Middle frontal gyrus (tissue), 1 donor: ENCODE measurements around the gene ABI3BP.

Experiments used
- DNase-seq: peaks from one replicate; pipeline ENCODE4 v3.0.0-alpha.2; 2015; ENCODE audit warnings: low spot score; ENCODE audit errors: extremely low spot score

The ABI3BP gene

DNA sequence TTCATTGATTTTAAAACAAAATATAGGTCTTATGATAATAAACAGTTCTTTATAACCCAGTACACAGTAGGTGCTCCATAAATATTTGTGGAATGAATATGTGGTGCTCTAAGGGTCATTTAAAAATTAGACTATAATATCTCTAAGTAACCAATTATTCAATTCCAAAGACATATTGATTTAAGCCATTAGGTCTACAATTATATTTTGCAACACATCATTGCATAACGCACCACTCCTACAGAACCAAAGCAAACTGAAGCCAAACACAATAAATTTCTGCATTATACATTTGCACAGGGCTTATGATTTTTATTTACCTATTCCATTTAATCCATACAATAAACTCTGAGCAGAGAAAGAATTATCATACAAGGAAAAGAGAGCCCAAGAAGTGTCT lies 104.3 kb downstream of the ABI3BP start:
- no peak for DNase-seq

DNA sequence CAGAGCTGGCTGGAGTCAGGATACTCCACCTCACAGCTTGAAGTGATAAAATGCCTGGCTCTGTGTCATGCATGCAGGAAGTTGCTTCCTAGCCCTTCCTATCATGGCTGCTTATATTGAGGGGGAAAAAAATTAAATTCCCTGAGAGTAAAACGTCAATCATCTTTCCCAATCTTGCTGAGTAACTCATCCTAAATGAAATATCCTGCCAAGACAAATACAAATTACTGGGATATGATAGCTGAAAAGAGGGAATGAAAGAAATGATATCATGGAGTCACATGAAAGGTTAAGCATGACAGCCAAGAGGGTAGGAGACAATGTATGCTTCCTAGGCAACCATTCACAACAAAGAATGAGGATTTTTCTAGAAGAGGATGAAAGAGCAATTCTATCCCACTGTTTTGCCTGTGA lies 110.6 kb downstream of the ABI3BP start:
- no peak for DNase-seq

DNA sequence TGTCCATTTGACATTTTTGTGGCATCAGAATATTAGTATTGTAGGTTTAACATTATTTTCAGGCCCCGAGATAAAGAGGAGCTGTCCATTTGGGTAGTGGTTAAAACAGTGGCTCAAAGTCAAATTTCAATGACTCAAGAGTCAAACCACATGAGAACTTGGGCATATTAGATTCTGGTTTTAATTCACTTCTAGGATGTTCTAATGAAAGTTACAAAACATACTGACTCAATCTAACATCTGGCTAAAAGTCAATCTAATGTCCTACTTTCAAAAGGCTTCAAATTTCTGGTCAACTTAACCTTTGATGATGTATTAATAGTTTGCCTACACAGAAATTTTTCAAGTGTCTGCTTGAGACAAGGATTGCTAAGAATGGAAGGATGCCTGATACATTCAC lies 112.4 kb downstream of the ABI3BP start:
- no peak for DNase-seq

DNA sequence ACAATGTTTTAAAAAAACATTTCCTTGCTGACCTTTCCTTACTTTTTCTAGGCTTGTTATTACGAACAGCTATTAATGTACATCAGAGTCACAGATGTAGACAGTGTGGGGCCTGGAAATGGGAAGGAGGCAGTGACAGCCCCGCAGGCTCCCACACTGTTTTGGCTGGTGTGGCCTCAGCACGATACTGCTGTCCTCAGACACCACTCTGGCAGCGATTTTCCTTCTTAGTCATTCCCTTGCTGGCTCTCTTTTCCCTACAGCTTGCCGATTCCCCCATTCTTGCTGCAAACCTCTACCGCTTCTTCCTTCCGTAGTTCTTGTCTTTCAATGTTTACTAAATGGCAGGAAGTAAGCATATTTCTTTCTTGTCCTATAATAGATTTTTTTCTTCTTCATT lies 113.1 kb downstream of the ABI3BP start:
- no peak for DNase-seq

DNA sequence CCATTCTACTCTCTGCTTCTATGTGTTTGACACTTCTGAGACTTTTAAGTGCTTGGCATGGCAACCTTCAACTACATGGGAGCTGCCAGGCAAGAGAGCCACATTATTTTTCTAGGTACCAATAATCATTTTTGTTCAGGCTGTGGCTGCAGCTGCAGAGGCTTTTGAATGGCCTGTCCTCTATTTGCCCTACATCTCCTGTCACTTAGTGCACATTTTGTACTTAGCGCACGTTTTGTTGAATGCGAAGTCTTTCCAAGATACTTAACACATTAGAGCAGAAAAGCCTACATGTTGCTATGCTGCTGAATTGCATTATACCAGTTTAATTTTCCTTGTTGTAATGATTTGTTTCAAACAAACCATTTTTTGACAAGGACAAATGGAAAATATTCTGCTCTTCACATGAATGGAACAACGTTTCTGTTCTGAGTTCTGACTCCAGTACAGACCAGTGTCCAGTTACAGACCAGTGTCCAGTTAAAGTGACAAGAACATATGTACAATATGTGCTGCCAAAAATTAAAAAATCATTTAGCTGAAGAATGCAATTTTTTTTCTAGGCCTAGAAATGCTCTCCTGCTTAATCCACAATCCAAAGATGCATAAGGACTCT lies 113.9 kb downstream of the ABI3BP start:
- DNase-seq: no peak

DNA sequence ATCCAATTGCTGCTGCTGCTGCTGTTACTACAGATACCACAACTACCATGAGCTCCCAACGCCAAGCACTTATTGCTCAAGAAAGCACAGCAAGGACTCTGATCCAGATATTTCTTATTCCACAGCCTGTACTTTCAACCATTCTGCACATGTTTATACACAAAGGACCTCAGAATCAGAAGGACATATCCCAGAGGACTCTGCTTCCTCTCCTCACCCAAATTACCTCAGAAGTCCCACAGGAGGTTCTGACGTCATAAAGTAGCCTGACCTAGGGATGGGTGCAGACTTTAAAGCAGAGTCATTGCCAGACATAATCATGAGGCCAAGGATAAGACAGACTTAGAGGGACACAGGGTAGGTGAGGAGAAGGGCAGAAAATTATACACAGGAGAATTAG lies 115.9 kb downstream of the ABI3BP start:
- no peak for DNase-seq

DNA sequence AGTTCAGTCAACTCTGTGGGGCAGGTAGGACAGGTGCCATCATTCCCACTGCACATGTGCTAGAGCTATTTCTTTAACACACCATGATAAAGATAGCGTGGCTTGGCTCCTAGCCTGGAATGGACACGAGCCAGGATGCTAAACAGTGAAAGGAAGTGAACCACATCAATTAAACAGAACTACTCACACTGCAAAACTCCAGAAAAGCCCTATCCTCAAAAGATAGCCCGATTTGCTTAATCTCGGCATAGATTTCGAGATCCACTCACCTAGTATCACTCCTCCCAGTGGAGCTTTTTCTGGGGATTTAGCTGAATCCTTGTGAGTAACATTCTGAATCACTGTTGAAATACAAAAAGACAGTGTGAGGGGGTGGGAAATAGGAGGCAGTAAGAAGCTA lies 118.0 kb downstream of the ABI3BP start:
- DNase-seq: no peak

DNA sequence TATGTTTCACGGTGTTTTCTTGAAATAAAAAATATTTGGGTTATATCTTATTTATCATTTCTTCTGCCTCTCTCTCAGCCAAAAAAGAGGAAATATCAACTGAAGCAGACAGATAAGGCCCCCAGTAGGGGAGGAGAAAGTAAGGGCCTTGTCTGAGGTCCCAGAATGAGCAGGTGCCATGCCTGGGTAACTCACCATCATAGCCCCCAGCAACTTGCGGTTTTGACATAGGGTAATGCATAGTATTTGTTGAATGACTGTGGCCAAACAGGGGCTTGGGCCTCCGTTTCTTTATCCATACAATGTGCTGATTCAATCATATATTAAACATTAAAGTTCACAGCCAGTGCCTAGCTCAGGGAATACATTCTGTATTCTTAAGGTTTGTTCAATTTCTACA lies 119.6 kb downstream of the ABI3BP start:
- no peak for DNase-seq

DNA sequence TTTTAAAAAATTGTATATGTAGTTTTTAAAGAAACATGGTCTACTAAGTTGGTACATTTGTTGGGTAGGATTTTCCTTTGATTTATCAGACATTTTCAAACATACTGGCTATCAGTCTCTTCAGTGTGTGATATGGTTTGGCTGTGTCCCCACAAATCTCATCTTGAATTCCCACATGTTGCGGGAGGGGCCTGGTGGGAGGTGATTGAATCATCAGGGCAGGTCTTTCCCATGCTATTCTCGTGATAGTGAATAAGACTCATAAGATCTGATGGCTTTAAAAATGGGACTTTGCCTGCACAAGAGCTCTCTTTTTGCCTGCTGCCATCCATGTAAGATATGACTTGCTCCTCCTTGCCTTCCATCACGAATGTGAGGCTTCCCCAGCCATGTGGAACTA lies 121.9 kb downstream of the ABI3BP start:
- DNase-seq: no peak

DNA sequence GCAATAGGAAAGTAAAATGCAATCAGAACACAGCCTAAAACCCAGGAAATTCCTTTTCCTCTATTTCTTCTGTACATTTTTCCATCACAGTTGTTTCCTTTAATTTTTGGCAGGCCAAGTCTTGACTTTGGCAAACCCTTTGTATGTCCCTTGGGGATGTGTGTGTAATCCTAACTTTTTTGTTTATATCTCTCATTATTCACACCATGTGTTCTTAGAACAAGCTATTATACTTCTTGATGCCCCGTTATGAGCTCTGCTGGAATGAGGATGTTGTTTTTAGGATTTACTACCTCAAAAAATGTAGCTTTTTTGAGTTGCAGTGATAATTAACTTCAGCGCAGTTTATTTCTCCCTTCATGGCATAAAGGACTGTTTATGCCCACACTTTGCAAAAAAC lies 123.4 kb downstream of the ABI3BP start:
- DNase-seq: no peak

DNA sequence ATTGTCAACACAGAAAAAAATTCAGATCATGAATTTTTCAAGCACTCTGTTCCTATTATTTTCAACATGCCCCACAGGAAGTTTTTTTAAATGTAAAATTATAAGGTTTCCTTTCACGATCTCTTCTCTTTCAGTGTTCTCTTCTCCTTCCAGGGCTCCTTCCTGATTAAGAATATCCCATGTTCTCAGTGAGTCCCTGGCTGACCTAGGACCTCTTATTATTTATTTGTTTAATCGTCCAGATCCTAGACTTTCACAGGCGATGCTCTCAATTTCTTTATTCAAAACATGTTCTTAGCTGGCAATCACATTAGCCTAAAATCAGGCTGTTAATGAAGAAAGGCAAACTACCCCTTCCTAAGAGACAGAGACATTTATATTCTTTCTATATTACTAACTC lies 124.3 kb downstream of the ABI3BP start:
- no peak for DNase-seq

DNA sequence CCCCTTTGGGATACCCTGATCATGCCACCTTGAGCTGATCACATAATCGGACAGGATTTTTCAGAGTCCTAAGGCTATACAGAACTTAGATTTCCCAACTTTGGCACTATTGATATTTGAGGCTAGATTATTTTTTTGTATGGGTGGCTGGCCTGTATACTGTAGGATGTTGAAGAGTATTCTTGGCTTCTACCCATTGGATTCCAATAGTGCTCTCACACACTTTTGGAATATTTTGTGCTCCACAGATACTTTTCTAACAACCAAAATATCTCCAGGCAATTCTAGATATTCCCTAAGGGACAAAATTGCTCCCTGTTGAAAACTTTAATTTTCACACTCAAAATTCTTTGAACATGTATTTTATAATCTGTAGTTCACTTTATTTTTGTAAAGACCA lies 125.1 kb downstream of the ABI3BP start:
- no peak for DNase-seq

DNA sequence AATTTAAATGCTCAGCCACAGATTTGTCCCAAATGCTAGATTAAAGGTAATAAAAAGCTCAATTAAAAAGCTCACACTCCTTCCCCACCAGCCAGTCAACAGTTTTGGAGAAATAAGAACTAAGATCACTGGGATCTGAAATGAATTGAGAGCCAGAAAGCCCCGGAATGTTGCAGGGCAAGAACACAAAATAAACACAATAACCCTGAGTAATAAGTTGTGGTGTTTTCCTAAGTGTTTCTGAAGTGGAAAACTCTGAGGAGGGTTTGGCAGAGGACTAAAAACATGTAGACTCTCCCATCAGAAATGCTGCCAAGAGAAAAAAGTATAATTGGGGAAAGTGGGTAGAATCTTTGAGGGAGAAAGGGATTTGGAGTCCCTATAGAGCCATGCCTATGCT lies 127.8 kb downstream of the ABI3BP start:
- no peak for DNase-seq

DNA sequence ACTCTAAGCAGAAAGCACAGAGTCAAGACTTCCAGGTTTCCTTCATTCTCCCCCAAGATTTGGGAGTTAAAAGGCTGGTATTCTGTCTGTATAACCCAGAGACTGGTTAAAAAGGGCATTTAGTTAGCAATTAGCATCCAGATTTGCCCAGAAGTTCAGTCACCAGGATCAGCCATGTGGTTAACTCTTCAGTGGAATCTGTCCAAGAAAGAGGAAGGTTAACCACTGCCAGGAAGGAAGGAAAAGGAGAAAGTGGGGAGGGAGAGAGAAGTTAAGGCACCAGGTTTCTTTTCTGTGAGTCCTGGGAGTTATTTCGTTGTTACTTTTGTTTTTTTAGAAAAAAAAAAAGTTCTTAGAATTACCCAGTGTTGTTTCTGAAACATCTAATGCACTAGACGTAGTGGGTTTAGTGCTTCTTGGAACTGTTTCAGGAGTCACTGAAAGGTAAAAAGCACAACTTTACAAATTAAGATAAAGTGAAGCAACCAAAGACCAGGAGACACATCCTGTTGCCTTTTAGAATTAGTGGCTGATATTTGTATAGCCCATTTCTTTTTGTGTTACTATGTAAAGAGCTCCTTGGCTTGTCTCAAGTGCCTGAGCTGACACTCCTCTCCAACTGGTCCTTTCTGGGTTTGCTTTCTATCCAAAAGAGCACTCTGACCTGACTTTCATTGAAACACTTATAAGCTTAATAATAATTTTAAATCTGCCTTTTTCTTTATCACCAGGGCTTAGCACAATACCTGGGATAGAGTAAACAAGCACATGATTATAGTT lies 128.6 kb downstream of the ABI3BP start:
- no peak for DNase-seq

DNA sequence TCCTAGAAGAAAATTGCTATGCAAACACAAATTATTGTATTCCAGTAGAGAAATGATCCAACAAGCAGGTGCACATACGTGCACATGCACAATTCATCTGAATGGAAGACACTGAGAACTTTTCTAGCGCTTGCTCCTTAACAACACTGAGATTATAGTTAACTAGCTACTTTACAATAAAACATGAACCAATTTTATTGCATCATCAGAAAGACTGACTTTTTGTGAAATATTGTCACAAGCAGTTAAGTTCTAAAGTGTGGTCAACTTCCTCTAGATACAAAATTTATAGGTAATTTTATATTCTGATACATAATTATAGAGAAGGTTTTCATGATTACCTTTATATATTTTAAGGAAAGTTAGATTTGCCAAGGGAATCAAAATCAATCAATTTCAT lies 135.4 kb downstream of the ABI3BP start:
- DNase-seq: no peak

DNA sequence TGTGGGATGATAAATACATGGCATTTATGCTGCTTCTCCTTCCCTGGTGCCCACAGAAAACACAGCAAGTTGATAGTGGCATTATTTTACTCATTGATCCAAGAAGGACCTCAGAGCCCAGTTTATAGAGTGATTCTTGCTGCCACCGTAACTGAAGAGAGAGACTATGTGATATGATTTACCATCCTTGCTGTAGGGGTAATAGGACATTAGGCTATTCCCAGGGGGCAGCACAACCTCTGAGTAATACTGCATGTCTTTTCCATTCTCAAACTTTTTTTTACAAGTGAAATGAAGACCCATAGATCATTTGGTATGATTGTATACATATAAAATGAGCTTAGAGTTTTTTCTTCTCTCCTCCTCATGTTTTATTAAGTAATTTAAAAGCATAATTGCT lies 136.4 kb downstream of the ABI3BP start:
- no peak for DNase-seq

DNA sequence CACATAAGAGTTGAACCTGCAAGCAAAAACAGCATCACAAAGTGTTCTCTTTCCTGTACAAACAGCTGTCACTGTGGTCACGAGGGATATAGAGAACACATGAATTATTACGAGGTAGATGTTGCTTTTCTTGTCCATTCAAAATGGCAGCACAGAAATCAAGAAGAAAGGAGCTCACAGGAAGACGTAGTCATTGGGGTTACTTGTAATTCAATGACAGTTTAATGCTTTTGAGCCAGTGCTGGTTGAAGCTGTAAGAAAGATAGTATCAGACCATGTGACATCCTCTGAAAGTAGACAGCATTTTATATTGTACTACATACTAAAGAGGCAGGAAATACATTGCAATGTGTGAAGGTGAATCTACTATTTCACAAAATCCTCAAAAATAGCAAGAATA lies 140.4 kb downstream of the ABI3BP start:
- no peak for DNase-seq

DNA sequence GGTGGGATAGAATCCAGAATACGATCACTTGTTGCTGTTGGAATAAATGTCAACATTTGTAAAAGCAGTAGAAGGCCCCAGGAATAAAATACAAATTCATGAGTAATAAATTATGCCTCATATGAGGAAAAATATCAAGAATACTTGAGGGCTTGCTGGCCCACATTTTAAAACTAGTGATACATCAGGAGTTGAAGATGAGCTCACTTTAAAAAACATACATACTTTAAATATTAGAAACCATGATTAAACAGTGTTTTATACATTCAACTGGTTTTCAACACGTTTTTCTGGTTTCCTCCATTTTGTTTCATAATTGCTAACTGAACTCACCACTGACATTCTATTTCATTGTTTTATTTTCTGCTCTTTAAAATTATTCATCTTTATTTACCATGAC lies 142.5 kb downstream of the ABI3BP start:
- DNase-seq: no peak

DNA sequence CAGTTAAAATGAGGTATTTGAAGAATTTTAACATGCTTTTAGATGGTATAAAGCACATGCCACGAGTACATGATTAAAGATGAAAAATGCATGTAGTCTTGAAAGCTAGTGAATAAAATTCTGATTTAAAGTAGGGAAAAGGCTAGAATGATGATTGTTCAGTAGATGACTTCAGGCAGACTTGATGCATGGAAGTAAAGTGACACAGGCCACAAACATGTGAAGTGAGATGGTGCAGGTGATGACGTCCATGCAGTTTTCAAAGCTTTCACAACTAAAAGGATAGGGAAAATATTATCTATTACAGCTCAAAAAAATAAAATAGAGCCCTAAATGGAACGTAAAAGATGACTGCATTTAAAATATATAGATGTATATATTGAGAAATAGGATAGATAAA lies 143.1 kb downstream of the ABI3BP start:
- no peak for DNase-seq

DNA sequence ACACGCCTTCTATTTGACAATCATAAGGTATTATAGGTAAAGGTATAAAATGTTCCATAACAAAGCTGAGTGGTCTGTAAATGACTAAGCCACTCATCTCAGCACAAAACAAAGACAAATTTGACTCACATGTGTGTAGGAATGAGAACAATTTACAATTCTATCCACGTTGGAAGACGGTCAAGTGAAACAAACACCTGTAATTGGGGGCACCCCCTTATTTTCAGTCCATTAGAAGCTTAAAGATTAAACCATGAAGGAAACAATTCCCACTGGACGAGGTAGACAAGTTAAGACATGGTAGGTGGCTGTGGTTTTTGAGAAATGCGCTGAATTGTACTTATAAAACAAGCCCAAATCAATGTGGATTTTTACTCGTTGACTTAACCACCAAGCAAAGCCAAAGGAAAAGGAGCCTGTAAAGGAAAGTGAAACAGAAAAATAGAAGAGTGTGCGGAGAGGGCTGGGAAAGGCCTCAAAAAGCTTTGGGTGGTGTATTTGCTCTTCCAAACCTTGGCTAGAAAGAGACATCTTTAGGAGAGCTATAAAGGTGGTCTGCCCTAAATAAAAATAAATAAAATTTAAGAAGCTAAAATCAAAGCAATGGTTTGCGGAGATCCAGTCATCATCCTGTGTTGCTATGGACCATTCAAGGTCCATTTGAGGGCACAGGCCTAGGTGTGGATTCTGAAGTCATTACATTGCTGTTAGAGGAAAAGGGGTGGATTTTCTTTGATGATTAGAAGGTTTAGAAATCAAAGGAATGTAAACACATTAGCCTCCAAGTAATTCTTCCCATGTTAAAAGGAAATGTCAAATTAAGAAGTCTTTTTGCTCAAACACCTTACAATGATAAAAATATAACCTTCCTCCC lies 148.9 kb downstream of the ABI3BP start:
- no peak for DNase-seq

DNA sequence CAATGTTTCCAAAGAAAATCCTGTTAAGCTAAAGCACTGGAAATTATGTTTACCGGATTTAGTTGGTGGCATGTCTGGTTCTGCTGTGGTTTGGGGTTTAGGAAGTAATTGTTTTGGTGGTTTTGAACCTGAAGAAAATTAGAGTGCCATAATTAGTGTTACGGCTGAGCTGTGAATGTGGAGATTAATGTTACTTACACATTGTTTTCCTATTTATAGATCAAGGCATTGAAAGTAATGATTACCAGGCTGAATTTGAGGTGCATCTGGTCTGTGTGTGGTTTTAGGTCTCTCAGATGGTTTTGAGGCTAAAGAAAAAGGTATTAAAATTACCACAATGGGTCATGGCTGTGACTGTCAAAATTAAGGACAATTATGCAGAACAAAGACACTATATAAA lies 155.1 kb downstream of the ABI3BP start:
- no peak for DNase-seq

DNA sequence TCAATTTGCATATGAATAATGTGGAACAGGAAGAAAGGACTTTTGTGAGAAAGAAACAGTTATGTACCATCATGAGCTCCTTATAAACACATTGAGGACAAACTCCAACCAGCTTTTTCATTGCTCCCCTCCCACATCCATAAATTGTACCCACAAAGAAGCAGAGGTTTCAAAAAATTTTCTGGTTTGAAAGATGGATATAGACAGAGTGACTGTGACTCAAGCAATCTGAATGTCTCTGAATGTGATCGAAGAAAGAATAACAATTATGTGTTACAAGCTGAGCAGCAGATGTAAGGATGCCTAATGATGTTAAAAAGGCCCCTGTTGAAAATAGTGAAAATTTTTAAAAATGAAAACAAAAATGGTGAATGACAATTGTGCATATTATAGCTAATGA lies 156.6 kb downstream of the ABI3BP start:
- no peak for DNase-seq
